Measurements from ENCODE around the gene ZNF628. TPM values are rescaled to one million over a fixed set of nuclear protein-coding genes. Genes with fewer than 3 reads are reported as not detected.
A peak's percentile ranks its signal among the peaks of the same experiment; 100 is the strongest.

Gene ZNF628
- total RNA-seq, 1 experiment from 2014 or later = 16.7 TPM

DNA sequence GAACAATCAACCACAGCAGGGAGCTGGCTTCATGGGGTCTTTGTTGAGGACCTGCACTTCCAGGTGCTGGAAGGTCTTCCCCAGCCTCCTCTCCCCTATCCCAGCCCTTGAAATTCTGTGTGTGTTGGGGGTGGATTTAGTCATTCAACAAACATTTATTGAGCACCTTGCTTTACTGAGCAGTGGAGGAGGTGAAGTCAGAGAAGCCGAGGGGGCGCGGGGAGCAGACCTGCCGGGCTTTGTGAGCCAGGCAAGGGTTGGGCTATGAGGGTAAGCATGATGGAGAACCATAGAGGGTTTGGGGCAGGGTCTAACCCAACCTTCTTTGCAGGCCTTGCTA is 8.4 kb upstream of the ZNF628 start:
- DNase-seq (ENCODE audit: low spot score) = no peak
- CTCF ChIA-PET = interaction anchor here (1.2 to 2.3 kb wide), 2 partner anchors 9 to 138 kb away, joined by 3 to 8 read pairs; partner anchors contain the start of gene ZNF628
- intact Hi-C loops (cut with micrococcal nuclease; ENCODE audit: unreplicated experiment) = loop anchor here (5.0 kb wide), 1 partner anchor 34 kb away; no protein-coding TSS in a partner anchor
- H3K27me3 ChIP-seq (replicated peaks; ENCODE audit: insufficient read depth, low read depth, low read length, poor library complexity) = no peaks in the 10 kb centered on the region
- no peaks in the 10 kb centered on the region for H3K9me3 ChIP-seq (ENCODE audit: low read depth, low read length, poor library complexity, severe bottlenecking)
- H3K27ac ChIP-seq (ENCODE audit: low read depth, low read length, poor library complexity, severe bottlenecking) = no peak overlapping the region
- H3K4me3 ChIP-seq (ENCODE audit: low read depth, low read length, poor library complexity, severe bottlenecking) = no peak overlapping the region
- TF ChIP-seq, protein P1, sequence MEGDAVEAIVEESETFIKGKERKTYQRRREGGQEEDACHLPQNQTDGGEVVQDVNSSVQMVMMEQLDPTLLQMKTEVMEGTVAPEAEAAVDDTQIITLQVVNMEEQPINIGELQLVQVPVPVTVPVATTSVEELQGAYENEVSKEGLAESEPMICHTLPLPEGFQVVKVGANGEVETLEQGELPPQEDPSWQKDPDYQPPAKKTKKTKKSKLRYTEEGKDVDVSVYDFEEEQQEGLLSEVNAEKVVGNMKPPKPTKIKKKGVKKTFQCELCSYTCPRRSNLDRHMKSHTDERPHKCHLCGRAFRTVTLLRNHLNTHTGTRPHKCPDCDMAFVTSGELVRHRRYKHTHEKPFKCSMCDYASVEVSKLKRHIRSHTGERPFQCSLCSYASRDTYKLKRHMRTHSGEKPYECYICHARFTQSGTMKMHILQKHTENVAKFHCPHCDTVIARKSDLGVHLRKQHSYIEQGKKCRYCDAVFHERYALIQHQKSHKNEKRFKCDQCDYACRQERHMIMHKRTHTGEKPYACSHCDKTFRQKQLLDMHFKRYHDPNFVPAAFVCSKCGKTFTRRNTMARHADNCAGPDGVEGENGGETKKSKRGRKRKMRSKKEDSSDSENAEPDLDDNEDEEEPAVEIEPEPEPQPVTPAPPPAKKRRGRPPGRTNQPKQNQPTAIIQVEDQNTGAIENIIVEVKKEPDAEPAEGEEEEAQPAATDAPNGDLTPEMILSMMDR (conservative IDR thresholded peaks at IDR 0.05; ENCODE audit: low read depth, low read length) = 0 out of 2 replicates have a peak, but pooled peaks have one; percentile 19
- no peak for TF ChIP-seq EZH2 (IDR thresholded peaks at IDR 0.05; ENCODE audit: borderline replicate concordance, low read depth, low read length, poor library complexity, severe bottlenecking)
- no peaks in the 10 kb centered on the region for H3K4me1 ChIP-seq (ENCODE audit: insufficient read depth, low read length, poor library complexity, severe bottlenecking)
- BruUV-seq (replicated peaks) = no TSS peak
- POLR2A ChIA-PET (ENCODE audit: low non-redundant PET) = no interaction called here
- H3K36me3 ChIP-seq (ENCODE audit: insufficient read depth, low read length, poor library complexity, severe bottlenecking) = no peaks in the 10 kb centered on the region

- no peak for TF ChIP-seq EZH2 (IDR thresholded peaks at IDR 0.05; ENCODE audit: borderline replicate concordance, low read depth, low read length, poor library complexity, severe bottlenecking)
- TF ChIP-seq, protein P1 (conservative IDR thresholded peaks at IDR 0.05; ENCODE audit: low read depth, low read length) = no peak
- ChIA-PET POLR2A (ENCODE audit: low non-redundant PET) (no interaction called here), CTCF (interaction anchor here (1.2 kb wide), 1 partner anchor 32 kb away, joined by 4 read pairs; no protein-coding TSS in a partner anchor)
- no peak overlapping the region for H3K4me3 ChIP-seq (ENCODE audit: low read depth, low read length, poor library complexity, severe bottlenecking)
- no TSS peak for BruUV-seq (replicated peaks)
- peaks cover 6% of the 10 kb centered on the region for H3K4me1 ChIP-seq (ENCODE audit: insufficient read depth, low read length, poor library complexity, severe bottlenecking)
- H3K9me3 ChIP-seq (ENCODE audit: low read depth, low read length, poor library complexity, severe bottlenecking) = no peaks in the 10 kb centered on the region
- intact Hi-C loops (cut with micrococcal nuclease; ENCODE audit: unreplicated experiment) = no loop called here
- H3K36me3 ChIP-seq (ENCODE audit: insufficient read depth, low read length, poor library complexity, severe bottlenecking) = no peaks in the 10 kb centered on the region
- no peak overlapping the region for H3K27ac ChIP-seq (ENCODE audit: low read depth, low read length, poor library complexity, severe bottlenecking)
- no peaks in the 10 kb centered on the region for H3K27me3 ChIP-seq (replicated peaks; ENCODE audit: insufficient read depth, low read depth, low read length, poor library complexity)
- DNase-seq (ENCODE audit: low spot score) = no peak
These were observed 5.2 kb upstream of the ZNF628 start for GRCh38 chr19:55471266-55471665.

GRCh38 chr19:55472463-55472862 is 4.0 kb upstream of the ZNF628 start:
- H3K36me3 ChIP-seq (ENCODE audit: insufficient read depth, low read length, poor library complexity, severe bottlenecking) = no peaks in the 10 kb centered on the region
- BruUV-seq (replicated peaks) = no TSS peak
- H3K4me1 ChIP-seq (ENCODE audit: insufficient read depth, low read length, poor library complexity, severe bottlenecking) = peaks cover 6% of the 10 kb centered on the region
- no peak for DNase-seq (ENCODE audit: low spot score)
- H3K27ac ChIP-seq (ENCODE audit: low read depth, low read length, poor library complexity, severe bottlenecking) = no peak overlapping the region
- TF ChIP-seq, protein P1 (conservative IDR thresholded peaks at IDR 0.05; ENCODE audit: low read depth, low read length) = no peak
- no peaks in the 10 kb centered on the region for H3K9me3 ChIP-seq (ENCODE audit: low read depth, low read length, poor library complexity, severe bottlenecking)
- no peak overlapping the region for H3K4me3 ChIP-seq (ENCODE audit: low read depth, low read length, poor library complexity, severe bottlenecking)
- intact Hi-C loops (cut with micrococcal nuclease; ENCODE audit: unreplicated experiment) = no loop called here
- POLR2A ChIA-PET (ENCODE audit: low non-redundant PET) = no interaction called here
- no peaks in the 10 kb centered on the region for H3K27me3 ChIP-seq (replicated peaks; ENCODE audit: insufficient read depth, low read depth, low read length, poor library complexity)
- CTCF ChIA-PET = no interaction called here

All from A673 (cell line).